Sigmoid colon (tissue), 7 donors: ENCODE results near the gene AFF2. TPM values are rescaled to one million over a fixed set of nuclear protein-coding genes. Genes with fewer than 3 reads are reported as not detected.

Source experiments
- DNase-seq: peaks from one replicate; pipeline ENCODE4 v3.0.0-alpha.2; 2019
- H3K27ac ChIP-seq, 4 donors: fragments of 200-600 bp; sonication (generic); one replicate each; pipeline ENCODE4 v1.5.1; 2016 to 2019; ENCODE audit warnings: mild to moderate bottlenecking in 1 of 4
- H3K27me3 ChIP-seq, 3 donors: fragments of 200-600 bp; sonication (generic); one replicate each; pipeline ENCODE4 v1.5.1; 2019; ENCODE audit warnings: mild to moderate bottlenecking in 1 of 3
- H3K36me3 ChIP-seq, 4 donors: fragments of 200-600 bp; sonication (generic); one replicate each; pipeline ENCODE4 v1.5.1; 2016 to 2019
- H3K4me1 ChIP-seq, 4 donors: fragments of 200-600 bp; sonication (generic); one replicate each; pipeline ENCODE4 v1.5.1; 2017 to 2019
- H3K4me3 ChIP-seq, 4 donors: fragments of 200-600 bp; sonication (generic); one replicate each; pipeline ENCODE4 v1.5.1; 2017 to 2019; ENCODE audit warnings: mild to moderate bottlenecking in 2 of 4, moderate library complexity in 1 of 4
- H3K9me3 ChIP-seq, 4 donors: fragments of 200-600 bp in 3 of 4; sonication (generic) in 3 of 4; one replicate each; pipeline versions ENCODE4 v1.5.1 to v1.6.1; 2013 to 2019
- CTCF ChIP-seq, 4 experiments: fragments of 450-650 bp in 3 of 4; fragments of 200-600 bp in 1 of 4; IDR thresholded peaks; one replicate each; pipeline ENCODE4 v1.5.1; 2016 to 2019; ENCODE audit warnings: antibody characterized with exemption in 4 of 4, mild to moderate bottlenecking in 3 of 4, moderate library complexity in 2 of 4
- EP300 ChIP-seq, 4 donors: sonication (generic); formaldehyde crosslinking; IDR thresholded peaks; one replicate each; pipeline ENCODE4 v1.6.1; 2017; ENCODE audit warnings: antibody characterized with exemption in 4 of 4
- POLR2A ChIP-seq, 2 donors: fragments of 450-650 bp; IDR thresholded peaks; one replicate each; pipeline ENCODE4 v1.6.1; 2016; ENCODE audit warnings: antibody characterized with exemption in 2 of 2, mild to moderate bottlenecking in 2 of 2, moderate library complexity in 2 of 2
- POLR2AphosphoS5 ChIP-seq, 4 donors: sonication (generic); formaldehyde crosslinking; IDR thresholded peaks; one replicate each; pipeline ENCODE4 v1.6.1; 2017; ENCODE audit warnings: antibody characterized with exemption in 4 of 4
- WGBS, 2 donors: extraction: QIAGEN DNeasy Blood & Tissue Kit; methylation state at CpG; one replicate each; pipeline ENCODE4 v1.1.7; 2013; 5-methylcytosine and 5-hydroxymethylcytosine counted together
- intact Hi-C: fragments of 100-400 bp; cut with DNase I; formaldehyde crosslinking; loops from one replicate; pipeline ENCODE4 v1.15.1; 2023
- polyA plus RNA-seq, 3 donors: library from polyadenylated mRNA; stranded (reverse); fragments of 200-250 nt; gene quantifications; one replicate each; pipeline ENCODE4 v1.2.3, GENCODE V29; 2013
- total RNA-seq, 4 donors: library from RNA; depleted of rRNA; stranded (reverse); fragments of >200 nt; gene quantifications; one replicate each; pipeline ENCODE4 v1.1.0, GENCODE V29; 2016
- donor health status: healthy with polysubstance abuse.
- donor health status: Bipolar disorder and iron deficiency.
- donor health status: healthy.

AFF2 gene
- total and polyA plus RNA-seq, 7 donors: 0.27 to 1.7 (median 1.1) TPM; not detected in 2

GRCh38 chrX:148499638-148500422 is 587 bp upstream of the AFF2 start:
- peaks cover 0 to 10% (median 7%) of the 10 kb centered on the region in 4 donors for H3K4me1 ChIP-seq
- no peak overlapping the region for H3K27ac ChIP-seq
- no peaks in the 10 kb centered on the region for H3K9me3 ChIP-seq
- peaks cover 12 to 40% (median 12%) of the 10 kb centered on the region in 3 donors for H3K27me3 ChIP-seq
- TF ChIP-seq POLR2AphosphoS5 (IDR thresholded peaks at IDR 0.05) (no peak), EP300 (IDR thresholded peaks at IDR 0.05) (no peak), CTCF (IDR thresholded peaks at IDR 0.05) (no peak)
- no peaks in the 10 kb centered on the region for H3K36me3 ChIP-seq
- 43 to 63% methylated on average over 35 of the region's 35 CpGs for WGBS, 2 donors
- DNase-seq: no peak
- H3K4me3 ChIP-seq: peak overlapping the region in 2 of 4 donors; percentile 32 to 33
- intact Hi-C loops: no loop called here

GRCh38 chrX:148501386-148502066 is 1.1 kb downstream of the AFF2 start:
- intact Hi-C loops: no loop called here
- H3K27ac ChIP-seq: no peak overlapping the region

GRCh38 chrX:148504506-148504905 is 4.1 kb downstream of the AFF2 start:
- Histone ChIP-seq H3K27ac (no peak overlapping the region), H3K4me3 (no peak overlapping the region), H3K27me3 (peaks cover 12 to 54% (median 12%) of the 10 kb centered on the region in 3 donors), H3K4me1 (peaks cover 0 to 10% (median 7%) of the 10 kb centered on the region in 4 donors), H3K9me3 (no peaks in the 10 kb centered on the region), H3K36me3 (no peaks in the 10 kb centered on the region)
- 25 to 69% methylated on average over 15 of the region's 15 CpGs for WGBS, 2 donors
- DNase-seq: no peak
- TF ChIP-seq POLR2A (IDR thresholded peaks at IDR 0.05) (no peak), POLR2AphosphoS5 (IDR thresholded peaks at IDR 0.05) (no peak), EP300 (IDR thresholded peaks at IDR 0.05) (no peak), CTCF (IDR thresholded peaks at IDR 0.05) (no peak)
- intact Hi-C loops: no loop called here

More at GRCh38 chrX:148501386-148502066, 1.1 kb downstream of the AFF2 start:
- Histone ChIP-seq H3K4me1 (peaks cover 0 to 10% (median 7%) of the 10 kb centered on the region in 4 donors), H3K4me3 (peak overlapping the region in 3 of 4 donors; percentile 35 to 49 (median 47)), H3K27me3 (peaks cover 12 to 46% (median 12%) of the 10 kb centered on the region in 3 donors), H3K36me3 (no peaks in the 10 kb centered on the region), H3K9me3 (no peaks in the 10 kb centered on the region)
- no peak for DNase-seq
- 2 to 8% methylated on average over 43 of the region's 43 CpGs for WGBS, 2 donors
- TF ChIP-seq EP300 (IDR thresholded peaks at IDR 0.05) (no peak), POLR2A (IDR thresholded peaks at IDR 0.05) (no peak), POLR2AphosphoS5 (IDR thresholded peaks at IDR 0.05) (no peak), CTCF (IDR thresholded peaks at IDR 0.05) (no peak)

- H3K27ac ChIP-seq: no peak overlapping the region
- no peaks in the 10 kb centered on the region for H3K9me3 ChIP-seq
- H3K4me1 ChIP-seq: no peaks in the 10 kb centered on the region
- intact Hi-C loops: no loop called here
- H3K27me3 ChIP-seq: peaks cover 4 to 39% (median 12%) of the 10 kb centered on the region in 3 donors
- DNase-seq: no peak
- H3K36me3 ChIP-seq: no peaks in the 10 kb centered on the region
- TF ChIP-seq POLR2A (IDR thresholded peaks at IDR 0.05): no peak
- TF ChIP-seq POLR2AphosphoS5 (IDR thresholded peaks at IDR 0.05): no peak
- TF ChIP-seq CTCF (IDR thresholded peaks at IDR 0.05): no peak
- no peak for TF ChIP-seq EP300 (IDR thresholded peaks at IDR 0.05)
- no peak overlapping the region for H3K4me3 ChIP-seq
- WGBS, 2 donors: 47 to 68% methylated on average over 4 of the region's 4 CpGs
Observed at GRCh38 chrX:148507418-148507817, 7.0 kb downstream of the AFF2 start.
